Measurements from ENCODE around the gene PDE9A. TPM values are rescaled to one million over a fixed set of nuclear protein-coding genes. Genes with fewer than 3 reads are reported as not detected.

PDE9A gene
- total RNA-seq, 1 donor, result not detected

DNA sequence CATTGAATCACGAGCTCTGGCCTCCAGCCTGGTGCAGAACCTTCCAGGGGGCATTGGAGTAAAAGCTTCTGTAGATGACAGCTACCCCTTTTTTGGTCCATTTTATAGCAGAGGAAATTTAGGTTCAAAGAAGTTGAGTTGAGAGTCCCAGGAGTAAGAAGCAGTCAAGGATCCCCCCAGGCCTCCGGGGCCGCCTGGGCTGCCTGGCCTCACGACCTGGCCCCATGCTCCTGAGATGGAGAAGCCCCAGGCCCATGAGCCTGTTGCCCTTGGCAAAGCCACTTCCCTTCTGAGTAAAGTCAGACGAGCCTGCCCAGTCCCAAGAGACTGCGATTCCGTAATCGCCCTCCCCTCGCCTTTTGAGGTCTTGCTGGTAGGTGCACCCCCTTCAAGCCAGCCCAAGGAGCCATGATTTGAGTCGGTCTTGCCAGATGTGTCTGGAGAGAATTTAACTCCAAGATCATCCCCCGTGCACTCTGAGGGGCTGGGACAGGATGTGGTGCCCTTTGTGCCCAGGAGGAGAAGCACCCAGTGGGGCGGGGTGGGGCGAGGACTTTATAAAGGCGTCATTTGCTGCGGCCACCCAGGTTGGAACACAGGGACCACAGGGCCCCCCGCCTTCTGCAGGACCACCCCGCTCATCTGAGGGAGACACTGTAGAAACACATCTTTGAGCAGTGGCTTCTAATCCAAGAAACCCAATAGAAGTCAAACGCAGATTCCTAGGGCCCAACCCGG lies 30.1 kb downstream of the PDE9A start:
- no peak for DNase-seq (ENCODE audit: low read depth)
- no peak overlapping the region for H3K4me3 ChIP-seq (ENCODE audit: low read depth, low read length)
- TF ChIP-seq, protein P1, sequence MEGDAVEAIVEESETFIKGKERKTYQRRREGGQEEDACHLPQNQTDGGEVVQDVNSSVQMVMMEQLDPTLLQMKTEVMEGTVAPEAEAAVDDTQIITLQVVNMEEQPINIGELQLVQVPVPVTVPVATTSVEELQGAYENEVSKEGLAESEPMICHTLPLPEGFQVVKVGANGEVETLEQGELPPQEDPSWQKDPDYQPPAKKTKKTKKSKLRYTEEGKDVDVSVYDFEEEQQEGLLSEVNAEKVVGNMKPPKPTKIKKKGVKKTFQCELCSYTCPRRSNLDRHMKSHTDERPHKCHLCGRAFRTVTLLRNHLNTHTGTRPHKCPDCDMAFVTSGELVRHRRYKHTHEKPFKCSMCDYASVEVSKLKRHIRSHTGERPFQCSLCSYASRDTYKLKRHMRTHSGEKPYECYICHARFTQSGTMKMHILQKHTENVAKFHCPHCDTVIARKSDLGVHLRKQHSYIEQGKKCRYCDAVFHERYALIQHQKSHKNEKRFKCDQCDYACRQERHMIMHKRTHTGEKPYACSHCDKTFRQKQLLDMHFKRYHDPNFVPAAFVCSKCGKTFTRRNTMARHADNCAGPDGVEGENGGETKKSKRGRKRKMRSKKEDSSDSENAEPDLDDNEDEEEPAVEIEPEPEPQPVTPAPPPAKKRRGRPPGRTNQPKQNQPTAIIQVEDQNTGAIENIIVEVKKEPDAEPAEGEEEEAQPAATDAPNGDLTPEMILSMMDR (IDR thresholded peaks at IDR 0.05; ENCODE audit: insufficient read depth, low read length), result no peak

DNA sequence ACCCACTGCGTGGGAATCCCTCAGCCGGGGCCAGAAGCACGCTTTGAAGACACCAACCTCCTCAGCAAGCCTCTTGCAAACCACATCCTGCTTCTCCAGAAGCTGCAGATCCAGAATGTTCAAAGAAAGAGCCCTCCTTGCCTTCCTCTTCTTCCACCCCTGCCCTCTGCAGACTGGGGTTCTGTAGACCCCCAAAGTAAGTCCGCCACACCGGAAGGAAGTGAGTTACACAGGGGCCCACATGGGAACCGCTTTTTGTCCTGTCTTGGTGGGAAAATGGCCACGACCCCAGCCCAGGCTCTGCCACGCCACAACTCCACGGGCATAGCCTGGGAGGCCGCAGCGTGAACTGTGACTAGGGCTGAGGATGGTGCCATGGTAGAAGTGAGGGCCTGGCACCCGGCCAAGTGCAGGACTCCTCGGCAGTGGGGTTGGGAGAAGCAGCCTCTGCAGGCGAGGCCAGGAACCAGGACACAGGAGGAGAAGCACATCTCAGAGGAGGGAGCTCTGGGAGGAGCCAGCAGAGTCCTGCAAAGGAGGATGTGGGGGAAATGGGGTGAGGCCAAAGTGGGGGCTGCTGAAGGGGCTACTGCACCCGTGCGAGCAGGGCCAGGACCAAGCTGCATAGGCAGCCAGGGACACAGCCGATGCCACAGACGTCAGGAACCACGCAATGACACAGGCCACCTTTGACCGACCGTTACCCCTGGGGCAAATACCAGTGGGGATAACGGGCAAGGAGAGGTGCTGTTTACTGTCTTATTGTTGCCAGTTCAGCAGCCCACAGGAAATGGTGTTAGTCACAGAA lies 30.9 kb downstream of the PDE9A start:
- H3K4me3 ChIP-seq (ENCODE audit: low read depth, low read length), result no peak overlapping the region
- TF ChIP-seq, protein P1 (IDR thresholded peaks at IDR 0.05; ENCODE audit: insufficient read depth, low read length), result no peak
- DNase-seq (ENCODE audit: low read depth), result no peak

DNA sequence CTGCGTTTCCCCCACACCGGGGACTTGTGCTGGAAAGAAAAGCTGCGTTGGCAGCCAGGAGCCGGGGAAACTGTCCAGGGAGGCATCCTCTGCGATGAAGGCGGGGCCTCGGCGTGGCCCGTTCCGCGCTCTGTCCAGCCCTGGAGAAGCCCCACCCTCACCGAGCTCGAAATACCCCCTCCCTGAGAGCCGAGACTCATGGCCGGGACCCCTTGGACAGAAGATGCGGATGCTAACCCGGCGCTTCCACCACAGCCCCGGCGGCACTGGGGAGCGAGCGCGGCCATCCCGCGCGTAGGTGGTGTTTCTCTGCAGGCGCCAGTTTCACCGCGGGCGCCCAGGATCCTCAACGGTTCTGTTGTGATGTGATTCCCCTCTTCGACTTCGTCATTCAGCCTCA lies 31.6 kb downstream of the PDE9A start:
- no peak for DNase-seq (ENCODE audit: low read depth)
- no peak overlapping the region for H3K4me3 ChIP-seq (ENCODE audit: low read depth, low read length)
- TF ChIP-seq, protein P1 (IDR thresholded peaks at IDR 0.05; ENCODE audit: insufficient read depth, low read length), result no peak

DNA sequence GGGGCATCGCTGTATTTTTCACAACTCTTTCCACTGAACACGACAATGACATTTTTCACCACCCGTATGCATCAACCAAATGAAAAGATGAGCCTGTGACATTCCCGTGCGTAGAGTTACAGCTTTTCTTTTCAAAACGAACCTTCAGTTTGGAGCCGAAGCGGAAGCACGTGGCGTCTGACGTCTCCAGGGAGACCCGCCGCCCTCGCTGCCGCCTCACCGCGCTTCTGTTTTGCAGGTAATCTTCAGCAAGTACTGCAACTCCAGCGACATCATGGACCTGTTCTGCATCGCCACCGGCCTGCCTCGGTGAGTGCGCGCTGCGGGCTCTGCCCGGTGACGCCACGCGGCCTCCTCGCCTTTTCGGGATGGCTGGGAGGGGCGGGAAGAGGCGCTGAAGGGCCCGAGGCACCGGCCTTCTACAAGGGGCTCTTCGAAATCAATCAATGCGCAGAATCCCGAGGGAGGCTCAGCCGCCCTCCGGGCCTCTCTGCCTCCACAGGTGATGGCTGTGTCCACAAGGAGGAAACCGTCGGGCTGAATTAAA lies 32.6 kb downstream of the PDE9A start:
- no peak overlapping the region for H3K4me3 ChIP-seq (ENCODE audit: low read depth, low read length)
- no peak for DNase-seq (ENCODE audit: low read depth)
- TF ChIP-seq, protein P1 (IDR thresholded peaks at IDR 0.05; ENCODE audit: insufficient read depth, low read length), result no peak

DNA sequence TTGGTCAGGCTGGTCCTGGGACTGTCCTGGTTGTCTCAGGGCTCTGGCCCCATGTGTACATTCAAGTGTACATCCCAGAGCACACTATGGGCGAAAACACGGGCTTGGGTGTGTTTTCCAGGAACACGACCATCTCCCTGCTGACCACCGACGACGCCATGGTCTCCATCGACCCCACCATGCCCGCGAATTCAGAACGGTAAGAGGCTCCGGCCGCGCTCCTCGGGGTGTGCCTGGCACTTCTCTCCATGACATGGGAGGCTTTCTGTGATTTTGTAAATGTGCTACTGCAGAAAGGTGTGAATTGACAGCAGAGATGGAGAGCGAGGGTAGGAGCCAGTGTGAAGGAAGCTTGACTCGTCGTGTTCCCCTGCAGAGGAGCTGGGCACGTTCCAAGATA lies 34.4 kb downstream of the PDE9A start:
- no peak for DNase-seq (ENCODE audit: low read depth)
- TF ChIP-seq, protein P1 (IDR thresholded peaks at IDR 0.05; ENCODE audit: insufficient read depth, low read length), result no peak
- H3K4me3 ChIP-seq (ENCODE audit: low read depth, low read length), result no peak overlapping the region

DNA sequence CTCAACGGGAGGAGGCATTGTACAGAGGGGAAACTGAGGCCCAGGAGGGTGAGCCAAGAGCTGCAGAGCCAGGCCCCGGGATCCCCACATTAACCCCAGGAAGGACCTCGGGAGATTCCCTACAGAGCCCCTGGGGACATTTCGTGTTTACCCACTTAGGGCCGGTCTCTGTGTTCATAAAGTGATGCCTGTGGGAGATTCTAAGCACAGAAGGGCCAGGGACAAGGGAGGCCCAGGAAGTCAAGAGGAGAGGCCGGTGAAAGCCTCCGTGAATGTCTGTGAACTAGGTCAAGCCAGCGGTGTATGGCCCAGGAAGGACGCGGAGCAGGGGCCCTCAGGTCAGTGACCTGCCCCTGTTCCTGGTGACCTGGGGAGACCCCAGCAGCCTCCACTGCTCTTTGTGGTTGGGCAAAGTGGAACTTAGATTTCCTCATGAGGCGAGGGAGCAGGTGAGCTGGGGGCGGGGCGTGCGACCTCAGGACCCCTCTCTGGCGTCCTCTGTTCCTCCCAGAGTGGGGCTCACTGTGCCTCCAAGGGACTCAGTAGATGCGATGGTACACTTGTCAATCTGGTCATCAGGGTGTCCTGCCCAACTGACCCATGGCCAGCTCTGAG lies 34.9 kb downstream of the PDE9A start:
- TF ChIP-seq, protein P1 (IDR thresholded peaks at IDR 0.05; ENCODE audit: insufficient read depth, low read length), result no peak
- DNase-seq (ENCODE audit: low read depth), result no peak
- no peak overlapping the region for H3K4me3 ChIP-seq (ENCODE audit: low read depth, low read length)
